GM12864 (cell line): ENCODE measurements around the gene GNL1.

ENCODE experiments used
- DNase-seq: peaks from one replicate; pipeline ENCODE4 v3.0.0-alpha.2; 2011; ENCODE audit warnings: low read depth
- H3K4me3 ChIP-seq: 2 replicates; pipeline ENCODE4 v1.5.1; 2011; ENCODE audit warnings: mild to moderate bottlenecking, low read depth, low read length, control low read depth
- CTCF ChIP-seq: IDR thresholded peaks from 2 replicates; pipeline ENCODE4 v1.5.1; 2011; ENCODE audit warnings: low read depth, mild to moderate bottlenecking, moderate library complexity, low read length, control low read depth, inconsistent platforms; ENCODE audit errors: missing control alignments

Gene GNL1

GRCh38 chr6:30515944-30516753 is 40.1 kb downstream of the GNL1 start:
- peak; percentile 98 for DNase-seq
- H3K4me3 ChIP-seq, result peak overlapping the region; percentile 43
- no peak for TF ChIP-seq CTCF

GRCh38 chr6:30515106-30515505 is 41.2 kb downstream of the GNL1 start:
- no peak for TF ChIP-seq CTCF
- no peak overlapping the region; the same call in 1 of the 2 replicates for H3K4me3 ChIP-seq
- DNase-seq, result no peak

- no peak for DNase-seq
- TF ChIP-seq CTCF, result no peak
- H3K4me3 ChIP-seq, result no peak overlapping the region
These were observed 42.8 kb downstream of the GNL1 start for GRCh38 chr6:30513451-30513850.

- DNase-seq, result no peak
- H3K4me3 ChIP-seq, result no peak overlapping the region
- TF ChIP-seq CTCF, result no peak
These were observed 45.1 kb downstream of the GNL1 start for GRCh38 chr6:30511169-30511546.

- no peak overlapping the region for H3K4me3 ChIP-seq
- no peak for DNase-seq
- TF ChIP-seq CTCF, result no peak
These were observed 45.7 kb downstream of the GNL1 start for GRCh38 chr6:30510419-30511168.

- DNase-seq, result peak; percentile 80
- no peak for TF ChIP-seq CTCF
- H3K4me3 ChIP-seq, result peak overlapping the region; percentile 15
These were observed 47.2 kb downstream of the GNL1 start for GRCh38 chr6:30508890-30509736.
